Ishikawa (cell line): ENCODE measurements around the gene NAV1.

Experiments used
- CREB1 ChIP-seq: IDR thresholded peaks from 2 replicates; pipeline ENCODE4 v1.6.1; 2012; ENCODE audit warnings: low read depth
- EGR1 ChIP-seq: IDR thresholded peaks from 2 replicates; pipeline ENCODE4 v1.6.1; 2012
- EP300 ChIP-seq: IDR thresholded peaks from 2 replicates; pipeline ENCODE4 v1.6.1; 2012; ENCODE audit warnings: borderline replicate concordance
- MAX ChIP-seq: IDR thresholded peaks from 2 replicates; pipeline ENCODE4 v1.6.1; 2012
- RAD21 ChIP-seq: IDR thresholded peaks from 2 replicates; pipeline ENCODE4 v1.6.1; 2012; ENCODE audit warnings: low read depth
- TAF1 ChIP-seq: IDR thresholded peaks from 2 replicates; pipeline ENCODE4 v1.6.1; 2012; ENCODE audit warnings: low read depth, mild to moderate bottlenecking
- YY1 ChIP-seq: IDR thresholded peaks from 2 replicates; pipeline ENCODE4 v1.6.1; 2012; ENCODE audit warnings: low read depth
- ZBTB7A ChIP-seq: IDR thresholded peaks from 2 replicates; pipeline ENCODE4 v1.6.1; 2012; ENCODE audit warnings: low read depth

- TF ChIP-seq EP300 (no peak), MAX (no peak), RAD21 (no peak), ZBTB7A (no peak), YY1 (no peak), CREB1 (no peak), TAF1 (no peak), EGR1 (no peak)
Measured at GRCh38 chr1:201499191-201499590, 39.7 kb upstream of the NAV1 start.
